ENCODE data around the gene S100G.

- TF ChIP-seq CTCF (conservative IDR thresholded peaks at IDR 0.05; ENCODE audit: low read depth in 2 of 2) = no peak
- TF ChIP-seq POLR2AphosphoS5 (IDR thresholded peaks at IDR 0.05; ENCODE audit: low read depth) = no peak
- no peak for TF ChIP-seq CREB1 (CRISPR knock-in tag; IDR thresholded peaks at IDR 0.05; ENCODE audit: low read depth)
- no peak for TF ChIP-seq ZNF331 (CRISPR knock-in tag; IDR thresholded peaks at IDR 0.05; ENCODE audit: low read depth)
- no peak for TF ChIP-seq REST (IDR thresholded peaks at IDR 0.05; ENCODE audit: unreplicated experiment)
- no peak for TF ChIP-seq EZH2phosphoT487 (IDR thresholded peaks at IDR 0.05; ENCODE audit: unreplicated experiment)
Measured at GRCh38 chrX:16702700-16703599, 53.0 kb downstream of the S100G start.

Measured in GM23338 (cell line).